Stomach (tissue), 4 donors: ENCODE results near the gene SPATA31E1.

Experiments used
- CTCF ChIP-seq, 7 experiments: fragments of 450-650 bp in 4 of 7; fragments of 200-600 bp in 3 of 7; sonication (generic) in 3 of 7; IDR thresholded peaks; one replicate each; pipeline ENCODE4 v1.5.1; 2016 to 2019; ENCODE audit warnings: antibody characterized with exemption in 7 of 7, control low read depth in 2 of 7, mild to moderate bottlenecking in 1 of 7
- EP300 ChIP-seq: sonication (generic); formaldehyde crosslinking; IDR thresholded peaks from one replicate; pipeline ENCODE4 v1.6.1; 2017; ENCODE audit warnings: antibody characterized with exemption
- POLR2A ChIP-seq, 4 donors: fragments of 450-650 bp; IDR thresholded peaks; one replicate each; pipeline ENCODE4 v1.6.1; 2016; ENCODE audit warnings: antibody characterized with exemption in 4 of 4, control low read depth in 2 of 4, mild to moderate bottlenecking in 1 of 4, moderate library complexity in 1 of 4

- TF ChIP-seq CTCF (IDR thresholded peaks at IDR 0.05) (no peak), POLR2A (IDR thresholded peaks at IDR 0.05) (no peak), EP300 (no peak)
Measured at GRCh38 chr9:87883990-87884389, 1.3 kb downstream of the SPATA31E1 start.
